GM04503 (cell line): ENCODE measurements around the gene NBPF9.
"Not testable (repeated sequence)": the region's sequence is repeated elsewhere in the genome, so short reads cannot be mapped to it uniquely, and the experiment has no call there.

Experiments used
- DNase-seq: peaks from one replicate; pipeline ENCODE4 v3.0.0-alpha.2; 2012; ENCODE audit warnings: low read depth

The NBPF9 gene

DNA sequence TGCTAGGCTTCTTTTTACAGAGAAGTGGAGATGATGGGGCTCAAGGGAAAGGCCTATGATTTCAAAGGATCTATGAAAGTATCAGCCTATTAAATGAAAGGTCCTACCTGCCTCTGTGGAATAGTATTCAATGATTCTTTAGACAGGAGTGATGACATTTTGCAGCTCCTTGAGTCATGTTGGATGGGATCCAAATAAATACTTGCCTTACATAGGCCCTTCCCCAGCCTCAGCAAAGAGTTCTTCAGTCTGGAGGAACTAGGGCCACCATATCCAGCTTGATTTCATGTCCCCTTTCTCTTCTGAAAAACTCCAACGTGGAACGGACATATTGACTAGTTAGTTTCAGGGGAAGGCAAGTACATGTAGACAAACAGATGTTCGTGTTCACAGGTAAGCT is 87.8 kb downstream of the NBPF9 start:
- not testable (repeated sequence) for DNase-seq

DNA sequence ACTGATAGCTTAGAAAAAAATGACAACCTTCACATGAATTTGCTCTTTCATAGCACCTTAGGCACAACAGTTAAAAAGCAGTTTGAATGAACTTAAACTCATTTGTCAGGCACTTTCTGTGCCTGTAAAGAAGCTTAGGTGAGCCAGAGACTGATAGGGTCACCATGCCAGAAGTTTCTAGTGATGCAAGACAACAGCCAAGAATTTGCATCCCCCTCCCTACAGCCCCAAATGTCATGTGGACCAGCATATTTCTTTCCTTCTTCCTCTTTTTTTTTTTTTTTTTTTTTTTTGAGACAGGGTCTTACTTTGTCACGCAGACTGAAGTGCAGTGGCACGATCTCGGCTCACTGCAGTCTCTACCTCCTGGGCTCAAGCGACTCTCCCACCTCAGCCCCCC is 89.8 kb downstream of the NBPF9 start:
- DNase-seq: not testable (repeated sequence)

DNA sequence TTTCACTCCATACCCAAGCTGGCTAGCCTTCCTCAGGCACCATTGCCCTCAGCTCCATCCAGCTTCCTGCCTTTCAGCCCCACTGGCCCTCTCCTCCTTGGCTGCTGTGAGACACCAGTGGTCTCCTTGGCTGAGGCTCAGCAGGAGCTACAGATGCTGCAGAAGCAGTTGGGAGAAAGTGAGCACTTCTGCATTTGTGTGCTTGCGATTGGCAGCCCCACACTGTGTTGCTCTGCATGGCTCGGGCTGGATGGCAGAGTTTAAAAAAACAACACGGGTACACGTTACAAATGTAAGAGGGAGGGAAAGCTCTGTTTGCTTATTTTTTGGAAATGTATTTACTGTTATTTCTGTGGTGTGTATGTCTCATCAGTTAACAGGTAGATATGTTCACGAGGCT is 90.8 kb downstream of the NBPF9 start:
- DNase-seq: not testable (repeated sequence)

DNA sequence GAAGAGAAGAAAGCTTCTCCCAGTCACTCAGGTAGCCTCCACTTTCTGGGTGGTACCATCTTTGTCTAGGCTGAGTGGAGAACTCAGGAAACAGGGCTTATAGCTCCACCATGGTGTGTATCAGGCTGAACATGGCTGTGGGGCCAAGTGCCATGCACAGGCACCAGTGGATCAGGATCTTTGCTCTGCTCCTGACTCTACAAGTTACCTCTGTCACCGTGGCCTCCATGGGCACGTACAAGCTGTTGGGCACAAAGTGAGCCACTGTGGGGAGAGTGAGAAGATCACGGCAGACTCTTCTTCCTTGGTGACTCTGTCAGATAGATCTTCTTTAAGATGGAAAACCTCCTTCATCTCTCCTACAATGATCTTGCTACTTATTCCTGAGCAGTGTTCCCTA is 93.6 kb downstream of the NBPF9 start:
- not testable (repeated sequence) for DNase-seq

DNA sequence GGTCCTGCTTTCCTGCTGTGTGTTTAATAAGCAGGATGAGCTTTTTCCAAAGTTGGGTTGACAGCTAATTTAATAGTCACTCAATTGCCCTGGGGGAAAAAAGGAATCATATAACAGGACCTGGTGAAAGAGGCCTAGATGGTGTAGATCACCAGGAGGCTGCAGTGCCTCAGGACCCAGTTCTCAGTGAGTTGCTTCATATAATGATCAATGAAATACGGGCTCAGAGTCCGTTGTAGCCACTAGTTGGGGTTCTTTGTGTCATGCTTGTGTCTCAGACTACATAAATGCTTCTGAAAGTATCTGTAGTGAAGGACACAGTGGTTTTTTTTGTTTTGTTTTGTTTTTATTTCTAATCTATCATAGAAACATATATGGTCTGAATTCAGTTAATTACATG is 94.6 kb downstream of the NBPF9 start:
- DNase-seq: not testable (repeated sequence)

DNA sequence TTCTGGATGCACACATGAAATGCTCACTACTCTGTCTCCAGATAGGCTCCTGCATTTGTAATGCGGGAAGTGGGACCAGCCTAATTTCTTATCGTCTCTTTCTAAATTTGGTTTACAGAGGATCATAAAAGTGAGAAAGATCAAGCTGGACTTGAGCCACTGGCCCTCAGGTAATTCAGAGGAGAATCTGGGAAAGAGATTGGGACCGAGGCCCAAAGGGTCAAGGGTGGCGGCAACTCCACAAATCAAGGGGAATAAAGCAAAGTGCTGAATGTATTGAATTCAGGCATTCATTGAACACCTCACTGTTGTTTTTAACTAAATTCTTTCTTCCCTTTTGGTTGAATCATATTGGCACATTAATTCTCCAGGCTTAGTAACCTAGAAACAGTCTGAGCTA is 95.0 kb downstream of the NBPF9 start:
- DNase-seq: not testable (repeated sequence)
